GM12874 (cell line): ENCODE results near the gene SYNGR4.

Source experiments
- TF ChIP-seq, protein P1 (sequence below): IDR thresholded peaks from 2 replicates; pipeline ENCODE4 v1.5.1; 2011; ENCODE audit warnings: low read depth, mild to moderate bottlenecking, control low read depth, low read length, moderate library complexity; ENCODE audit not compliant: insufficient read depth

SYNGR4 gene

DNA sequence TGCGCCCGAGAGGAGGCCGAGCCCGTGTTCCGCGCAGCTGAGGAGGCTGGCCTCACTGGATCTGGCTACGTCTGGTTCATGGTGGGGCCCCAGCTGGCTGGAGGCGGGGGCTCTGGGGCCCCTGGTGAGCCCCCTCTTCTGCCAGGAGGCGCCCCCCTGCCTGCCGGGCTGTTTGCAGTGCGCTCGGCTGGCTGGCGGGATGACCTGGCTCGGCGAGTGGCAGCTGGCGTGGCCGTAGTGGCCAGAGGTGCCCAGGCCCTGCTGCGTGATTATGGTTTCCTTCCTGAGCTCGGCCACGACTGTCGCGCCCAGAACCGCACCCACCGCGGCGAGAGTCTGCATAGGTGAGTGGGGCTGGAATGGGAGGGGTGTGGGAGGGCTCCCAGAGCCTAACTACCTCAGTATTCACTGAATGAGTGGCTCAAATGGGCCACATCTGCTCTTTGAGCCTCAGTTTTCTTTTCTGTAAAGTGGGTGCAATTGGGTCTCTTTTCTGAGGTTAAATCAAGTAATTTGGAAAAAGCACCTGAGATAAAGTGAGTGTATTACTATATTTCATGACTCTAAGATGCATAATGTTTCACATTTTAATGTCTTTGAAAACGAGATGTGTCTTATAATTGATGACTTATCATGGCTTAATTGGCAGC lies 41.0 kb downstream of the SYNGR4 start:
- TF ChIP-seq, protein P1, sequence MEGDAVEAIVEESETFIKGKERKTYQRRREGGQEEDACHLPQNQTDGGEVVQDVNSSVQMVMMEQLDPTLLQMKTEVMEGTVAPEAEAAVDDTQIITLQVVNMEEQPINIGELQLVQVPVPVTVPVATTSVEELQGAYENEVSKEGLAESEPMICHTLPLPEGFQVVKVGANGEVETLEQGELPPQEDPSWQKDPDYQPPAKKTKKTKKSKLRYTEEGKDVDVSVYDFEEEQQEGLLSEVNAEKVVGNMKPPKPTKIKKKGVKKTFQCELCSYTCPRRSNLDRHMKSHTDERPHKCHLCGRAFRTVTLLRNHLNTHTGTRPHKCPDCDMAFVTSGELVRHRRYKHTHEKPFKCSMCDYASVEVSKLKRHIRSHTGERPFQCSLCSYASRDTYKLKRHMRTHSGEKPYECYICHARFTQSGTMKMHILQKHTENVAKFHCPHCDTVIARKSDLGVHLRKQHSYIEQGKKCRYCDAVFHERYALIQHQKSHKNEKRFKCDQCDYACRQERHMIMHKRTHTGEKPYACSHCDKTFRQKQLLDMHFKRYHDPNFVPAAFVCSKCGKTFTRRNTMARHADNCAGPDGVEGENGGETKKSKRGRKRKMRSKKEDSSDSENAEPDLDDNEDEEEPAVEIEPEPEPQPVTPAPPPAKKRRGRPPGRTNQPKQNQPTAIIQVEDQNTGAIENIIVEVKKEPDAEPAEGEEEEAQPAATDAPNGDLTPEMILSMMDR, result no peak

DNA sequence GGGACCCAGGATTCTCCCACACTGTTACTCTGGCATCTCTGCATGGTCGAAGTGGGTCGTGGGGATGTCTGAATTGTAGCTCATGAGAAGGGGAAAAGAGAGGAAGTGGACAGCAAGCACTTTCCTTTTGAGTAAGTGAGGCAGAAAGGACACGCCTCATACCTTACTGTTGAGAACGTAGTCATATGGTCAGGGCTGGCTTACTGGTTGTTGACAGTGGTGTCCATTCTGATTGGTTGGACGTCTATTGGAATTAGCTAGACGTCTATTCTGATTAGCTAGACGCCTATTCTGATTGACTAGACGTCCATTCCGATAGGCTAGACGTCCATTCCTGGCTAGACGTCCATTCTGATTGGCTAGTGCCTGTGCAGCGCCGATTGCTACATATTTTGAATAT lies 41.7 kb downstream of the SYNGR4 start:
- TF ChIP-seq, protein P1, result no peak

DNA sequence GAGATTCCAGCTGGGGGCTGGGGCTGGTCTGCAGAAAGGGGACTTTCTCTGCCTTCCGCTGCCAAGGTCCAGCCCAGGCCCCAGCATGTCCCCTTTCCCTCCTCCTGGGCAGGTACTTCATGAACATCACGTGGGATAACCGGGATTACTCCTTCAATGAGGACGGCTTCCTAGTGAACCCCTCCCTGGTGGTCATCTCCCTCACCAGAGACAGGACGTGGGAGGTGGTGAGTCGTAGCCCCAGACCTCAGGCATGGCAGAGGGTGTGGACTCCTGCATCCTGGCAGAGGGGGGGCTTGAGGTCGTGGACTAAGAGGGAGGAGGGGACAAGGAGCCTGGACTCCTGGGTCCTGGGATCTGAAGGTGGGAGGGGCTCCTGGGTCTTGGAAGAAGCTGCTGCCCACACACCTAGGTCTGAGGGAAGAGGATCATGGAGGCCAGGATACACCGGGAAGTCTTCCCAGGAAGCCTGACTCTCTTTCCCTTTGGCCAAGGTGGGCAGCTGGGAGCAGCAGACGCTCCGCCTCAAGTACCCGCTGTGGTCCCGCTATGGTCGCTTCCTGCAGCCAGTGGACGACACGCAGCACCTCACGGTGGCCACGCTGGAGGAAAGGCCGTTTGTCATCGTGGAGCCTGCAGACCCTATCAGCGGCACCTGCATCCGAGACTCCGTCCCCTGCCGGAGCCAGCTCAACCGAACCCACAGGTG lies 49.9 kb downstream of the SYNGR4 start:
- TF ChIP-seq, protein P1, result no peak

DNA sequence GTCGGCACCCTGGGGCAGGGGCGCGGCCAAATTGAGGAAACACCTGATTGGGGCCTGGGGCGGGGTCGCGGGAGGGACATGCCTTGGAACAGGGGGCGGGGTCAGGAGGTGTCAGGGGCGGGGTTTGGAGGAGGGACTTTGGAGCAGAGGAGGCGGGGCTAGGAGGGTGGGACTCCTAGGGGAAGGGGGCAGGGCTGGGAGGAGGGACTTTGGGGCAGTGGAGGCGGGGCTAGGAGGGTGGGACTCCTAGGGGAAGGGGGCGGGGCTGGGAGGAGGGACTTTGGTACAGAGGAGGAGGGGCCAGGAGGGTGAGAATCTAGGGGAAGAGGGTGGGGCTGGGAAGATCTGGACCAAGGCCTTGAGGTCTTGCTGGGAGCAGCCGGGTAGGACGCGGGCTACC lies 51.2 kb downstream of the SYNGR4 start:
- TF ChIP-seq, protein P1, result no peak

DNA sequence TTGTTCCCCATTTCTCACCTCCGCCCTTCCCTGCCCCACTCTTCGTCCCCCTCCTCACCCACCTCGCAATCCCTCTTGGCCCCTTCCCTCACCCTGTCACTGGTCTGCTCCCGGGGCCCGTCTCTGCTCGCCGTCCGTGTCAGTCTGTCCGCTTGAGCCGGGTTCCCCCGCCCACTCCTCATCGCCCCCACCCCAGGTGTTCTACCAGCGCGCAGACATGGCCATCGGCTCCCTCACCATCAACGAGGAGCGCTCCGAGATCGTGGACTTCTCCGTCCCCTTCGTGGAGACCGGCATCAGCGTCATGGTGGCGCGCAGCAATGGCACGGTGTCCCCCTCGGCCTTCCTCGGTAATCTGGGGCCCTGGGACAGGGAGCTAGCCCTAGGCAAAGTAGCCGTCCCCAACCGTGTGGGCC lies 51.6 kb downstream of the SYNGR4 start:
- TF ChIP-seq, protein P1, result no peak

DNA sequence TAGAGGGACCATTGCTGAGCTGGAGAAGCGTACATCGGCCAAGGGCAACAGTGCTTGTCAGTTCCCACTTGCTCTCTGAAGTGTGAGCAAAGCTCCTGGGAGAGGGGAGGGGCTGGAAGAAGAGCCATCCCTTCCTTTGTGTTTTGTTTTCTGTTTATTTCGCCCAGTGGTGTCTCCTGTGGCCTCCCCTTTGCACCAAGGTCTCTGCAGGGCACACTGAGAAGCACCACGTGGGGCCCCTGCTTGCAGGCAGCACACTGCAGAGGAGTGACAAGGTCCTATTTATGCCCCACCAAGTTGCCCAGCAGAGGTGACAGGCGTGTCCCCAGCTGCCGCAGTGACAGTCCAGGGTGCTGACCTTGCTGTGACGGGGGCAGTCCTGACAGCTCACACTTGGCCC lies 53.3 kb downstream of the SYNGR4 start:
- TF ChIP-seq, protein P1, result no peak

DNA sequence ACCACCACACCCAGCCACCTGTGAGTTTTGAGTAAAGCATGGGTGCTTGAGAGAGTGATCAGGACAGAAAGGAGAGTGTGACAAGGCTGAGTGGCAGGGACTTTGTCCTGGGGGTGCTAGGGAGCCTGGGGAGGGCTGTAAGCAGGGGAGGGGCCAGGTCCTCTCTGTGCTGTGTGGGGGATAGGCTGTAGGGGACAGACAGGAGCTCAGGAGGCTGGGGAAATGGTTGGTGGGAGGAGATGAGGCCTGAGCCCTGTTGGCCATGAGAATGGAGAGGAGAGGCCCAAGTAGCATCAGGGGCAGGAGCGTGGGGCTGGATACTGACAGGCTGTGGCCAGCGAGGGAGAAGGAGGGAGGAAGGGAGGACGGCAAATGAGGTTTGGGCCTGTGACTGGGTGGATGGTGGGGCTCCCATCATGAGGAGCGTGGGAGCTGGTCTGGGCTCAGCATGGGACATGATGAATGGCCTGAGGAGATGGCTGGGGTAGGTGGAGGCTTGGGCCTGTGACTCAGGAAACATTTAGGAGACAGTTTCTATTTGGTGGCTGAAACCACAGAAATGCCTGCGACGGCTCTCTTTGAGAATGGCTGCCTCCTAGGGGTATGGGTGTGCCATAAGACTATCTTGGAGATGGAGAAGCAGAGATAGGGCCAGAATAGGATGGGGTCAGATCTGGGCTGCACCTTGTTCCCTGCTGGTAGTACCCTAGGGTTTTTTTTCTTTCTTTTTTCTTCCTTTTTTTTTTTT lies 54.3 kb downstream of the SYNGR4 start:
- TF ChIP-seq, protein P1, result no peak
